Liver (tissue), 9 donors: ENCODE measurements around the gene TRMT1. TPM values are rescaled to one million over a fixed set of nuclear protein-coding genes. Genes with fewer than 3 reads are reported as not detected.
A peak's percentile ranks its signal among the peaks of the same experiment; 100 is the strongest.

Experiments
- DNase-seq: peaks from one replicate; pipeline ENCODE4 v3.0.0-alpha.2; 2017; ENCODE audit warnings: low spot score
- H3K27ac ChIP-seq, 2 donors: one replicate each; pipeline ENCODE4 v1.7.0; 2013; ENCODE audit warnings: inconsistent platforms in 2 of 2, low read length in 2 of 2, control low read depth in 1 of 2, low read depth in 1 of 2, mild to moderate bottlenecking in 1 of 2
- H3K27me3 ChIP-seq, 4 donors: one replicate each; pipeline versions ENCODE4 v1.6.1 to v1.7.0; 2013; ENCODE audit warnings: low read length in 3 of 4, inconsistent platforms in 1 of 4, mild to moderate bottlenecking in 1 of 4, moderate library complexity in 1 of 4; ENCODE audit not compliant: control insufficient read depth in 4 of 4, insufficient read depth in 4 of 4
- H3K36me3 ChIP-seq, 4 donors: one replicate each; pipeline versions ENCODE4 v1.6.1 to v1.7.0; 2013; ENCODE audit warnings: low read length in 3 of 4, mild to moderate bottlenecking in 3 of 4, low read depth in 1 of 4, moderate library complexity in 1 of 4; ENCODE audit not compliant: control insufficient read depth in 4 of 4, insufficient read depth in 3 of 4
- H3K4me1 ChIP-seq, 4 donors: one replicate each; pipeline versions ENCODE4 v1.6.1 to v1.7.0; 2013; ENCODE audit warnings: low read length in 3 of 4, mild to moderate bottlenecking in 3 of 4, moderate library complexity in 1 of 4; ENCODE audit not compliant: control insufficient read depth in 4 of 4, insufficient read depth in 4 of 4
- H3K4me3 ChIP-seq, 3 donors: one replicate each; pipeline versions ENCODE4 v1.6.1 to v1.7.0; 2013; ENCODE audit warnings: low read length in 3 of 3, control low read depth in 1 of 3, low read depth in 1 of 3, mild to moderate bottlenecking in 1 of 3
- H3K9ac ChIP-seq, 2 donors: one replicate each; pipeline ENCODE4 v1.7.0; 2013; ENCODE audit warnings: low read length in 2 of 2, mild to moderate bottlenecking in 2 of 2, moderate library complexity in 2 of 2, control low read depth in 1 of 2, low read depth in 1 of 2
- H3K9me3 ChIP-seq, 4 donors: one replicate each; pipeline versions ENCODE4 v1.6.1 to v1.7.0; 2013; ENCODE audit warnings: low read length in 3 of 4; ENCODE audit not compliant: control insufficient read depth in 4 of 4
- EGR1 ChIP-seq, 2 donors: IDR thresholded peaks; 2 replicates each; pipeline ENCODE4 v1.6.1; 2016 to 2018; ENCODE audit warnings: antibody characterized with exemption in 2 of 2, low read depth in 2 of 2
- FOXA2 ChIP-seq: IDR thresholded peaks from 2 replicates; pipeline ENCODE4 v1.6.1; 2016; ENCODE audit warnings: antibody characterized with exemption
- JUND ChIP-seq, 2 donors: IDR thresholded peaks; 2 replicates each; pipeline ENCODE4 v1.6.1; 2016; ENCODE audit warnings: antibody characterized with exemption in 2 of 2
- NR2F2 ChIP-seq: IDR thresholded peaks from 2 replicates; pipeline ENCODE4 v1.6.1; 2016; ENCODE audit warnings: antibody characterized with exemption
- RAD21 ChIP-seq, 2 donors: IDR thresholded peaks; 2 replicates each; pipeline ENCODE4 v1.6.1; 2016; ENCODE audit warnings: antibody characterized with exemption in 2 of 2, mild to moderate bottlenecking in 2 of 2
- RXRA ChIP-seq, 2 donors: IDR thresholded peaks; 2 replicates each; pipeline ENCODE4 v1.6.1; 2017 to 2018; ENCODE audit warnings: antibody characterized with exemption in 2 of 2, mild to moderate bottlenecking in 1 of 2
- SP1 ChIP-seq: IDR thresholded peaks from 2 replicates; pipeline ENCODE4 v1.6.1; 2018; ENCODE audit warnings: antibody characterized with exemption, mild to moderate bottlenecking
- WGBS: extraction: QIAGEN DNeasy Blood & Tissue Kit; methylation state at CpG from one replicate; pipeline ENCODE4 v1.1.7; 2013; 5-methylcytosine and 5-hydroxymethylcytosine counted together
- polyA plus RNA-seq, 2 donors: library from polyadenylated mRNA; stranded (reverse) in 1 of 2; unstranded in 1 of 2; fragments of 200-250 nt in 1 of 2; fragments of >200 nt in 1 of 2; fragmentation: Nextera tagmentation in 1 of 2; extraction: Ambion mirVana in 1 of 2; gene quantifications; one replicate each; pipeline versions ENCODE4 v1.2.1 to v1.2.3, GENCODE V29; 2013 to 2015
- total RNA-seq, 2 donors: library from RNA; depleted of rRNA; stranded (reverse); fragments of >200 nt; gene quantifications; one replicate each; pipeline ENCODE4 v1.2.3, GENCODE V29; 2014
- TF ChIP-seq, protein P1 (sequence below): IDR thresholded peaks from 2 replicates; pipeline ENCODE4 v1.6.1; 2016; ENCODE audit warnings: antibody characterized with exemption
- TF ChIP-seq, protein P2 (sequence below): IDR thresholded peaks from 2 replicates; pipeline ENCODE4 v1.6.1; 2016; ENCODE audit warnings: antibody characterized with exemption
- TF ChIP-seq, protein P3 (sequence below): IDR thresholded peaks from 2 replicates; pipeline ENCODE4 v1.6.1; 2016; ENCODE audit warnings: antibody characterized with exemption, mild to moderate bottlenecking
- TF ChIP-seq, protein P4 (sequence below): IDR thresholded peaks from 2 replicates; pipeline ENCODE4 v1.6.1; 2016; ENCODE audit warnings: antibody characterized with exemption
- TF ChIP-seq, protein P5 (sequence below): fragments of 150-350 bp; IDR thresholded peaks from 2 replicates; pipeline ENCODE4 v1.5.1; 2017; ENCODE audit warnings: improper control_type of control experiment, low read depth, low read length; ENCODE audit not compliant: missing input control
- donor health status: healthy.
- donor health status: healthy.
- donor health status: healthy.
- donor health status: healthy.
- donor health status: healthy.

TRMT1 gene
- total and polyA plus RNA-seq, 4 donors, result 8.3 to 15.6 (median 11.7) TPM

DNA sequence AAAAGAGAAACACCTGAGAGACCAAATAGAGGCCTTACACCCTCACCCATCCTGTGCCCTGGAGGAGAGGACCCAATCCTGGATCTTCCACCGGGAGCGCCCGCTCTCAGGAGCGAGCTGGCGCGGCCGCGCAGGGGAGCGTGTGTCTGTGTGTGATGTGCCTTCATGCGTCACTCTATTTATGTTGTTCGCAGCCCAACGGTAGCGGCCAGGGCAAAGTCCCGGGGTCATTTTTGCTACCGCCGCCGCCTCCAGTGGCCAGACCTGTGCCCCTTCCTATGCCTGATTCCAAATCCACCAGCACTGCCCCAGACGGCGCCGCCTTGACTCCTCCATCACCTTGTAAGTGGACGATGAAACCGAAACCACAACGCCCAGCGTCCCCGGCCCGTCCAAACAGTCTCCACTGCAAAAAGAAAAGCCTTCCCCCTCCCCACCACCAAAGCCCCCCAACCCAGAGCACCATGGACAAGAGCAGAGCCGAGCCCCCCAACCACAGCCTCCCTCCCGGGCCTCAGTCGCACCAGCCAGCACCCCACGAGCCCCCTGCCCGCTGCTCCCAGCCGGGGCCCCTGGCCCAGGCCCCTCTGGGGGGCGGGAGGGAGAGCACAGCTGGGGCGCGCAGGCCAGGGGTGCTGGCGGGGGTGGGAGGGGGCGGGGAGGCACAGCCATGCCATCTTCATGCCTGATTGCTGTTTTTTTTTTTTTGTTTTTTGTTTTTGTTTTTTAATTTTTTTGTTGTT lies 28.6 kb downstream of the TRMT1 start (continued):
- TF ChIP-seq, protein P1, sequence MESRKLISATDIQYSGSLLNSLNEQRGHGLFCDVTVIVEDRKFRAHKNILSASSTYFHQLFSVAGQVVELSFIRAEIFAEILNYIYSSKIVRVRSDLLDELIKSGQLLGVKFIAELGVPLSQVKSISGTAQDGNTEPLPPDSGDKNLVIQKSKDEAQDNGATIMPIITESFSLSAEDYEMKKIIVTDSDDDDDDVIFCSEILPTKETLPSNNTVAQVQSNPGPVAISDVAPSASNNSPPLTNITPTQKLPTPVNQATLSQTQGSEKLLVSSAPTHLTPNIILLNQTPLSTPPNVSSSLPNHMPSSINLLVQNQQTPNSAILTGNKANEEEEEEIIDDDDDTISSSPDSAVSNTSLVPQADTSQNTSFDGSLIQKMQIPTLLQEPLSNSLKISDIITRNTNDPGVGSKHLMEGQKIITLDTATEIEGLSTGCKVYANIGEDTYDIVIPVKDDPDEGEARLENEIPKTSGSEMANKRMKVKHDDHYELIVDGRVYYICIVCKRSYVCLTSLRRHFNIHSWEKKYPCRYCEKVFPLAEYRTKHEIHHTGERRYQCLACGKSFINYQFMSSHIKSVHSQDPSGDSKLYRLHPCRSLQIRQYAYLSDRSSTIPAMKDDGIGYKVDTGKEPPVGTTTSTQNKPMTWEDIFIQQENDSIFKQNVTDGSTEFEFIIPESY, result no peak
- TF ChIP-seq JUND (IDR thresholded peaks at IDR 0.05), result no peak
- TF ChIP-seq, protein P2, sequence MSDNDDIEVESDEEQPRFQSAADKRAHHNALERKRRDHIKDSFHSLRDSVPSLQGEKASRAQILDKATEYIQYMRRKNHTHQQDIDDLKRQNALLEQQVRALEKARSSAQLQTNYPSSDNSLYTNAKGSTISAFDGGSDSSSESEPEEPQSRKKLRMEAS, result no peak
- peak; percentile 44 to 64 for TF ChIP-seq RXRA (IDR thresholded peaks at IDR 0.05)
- TF ChIP-seq, protein P3, sequence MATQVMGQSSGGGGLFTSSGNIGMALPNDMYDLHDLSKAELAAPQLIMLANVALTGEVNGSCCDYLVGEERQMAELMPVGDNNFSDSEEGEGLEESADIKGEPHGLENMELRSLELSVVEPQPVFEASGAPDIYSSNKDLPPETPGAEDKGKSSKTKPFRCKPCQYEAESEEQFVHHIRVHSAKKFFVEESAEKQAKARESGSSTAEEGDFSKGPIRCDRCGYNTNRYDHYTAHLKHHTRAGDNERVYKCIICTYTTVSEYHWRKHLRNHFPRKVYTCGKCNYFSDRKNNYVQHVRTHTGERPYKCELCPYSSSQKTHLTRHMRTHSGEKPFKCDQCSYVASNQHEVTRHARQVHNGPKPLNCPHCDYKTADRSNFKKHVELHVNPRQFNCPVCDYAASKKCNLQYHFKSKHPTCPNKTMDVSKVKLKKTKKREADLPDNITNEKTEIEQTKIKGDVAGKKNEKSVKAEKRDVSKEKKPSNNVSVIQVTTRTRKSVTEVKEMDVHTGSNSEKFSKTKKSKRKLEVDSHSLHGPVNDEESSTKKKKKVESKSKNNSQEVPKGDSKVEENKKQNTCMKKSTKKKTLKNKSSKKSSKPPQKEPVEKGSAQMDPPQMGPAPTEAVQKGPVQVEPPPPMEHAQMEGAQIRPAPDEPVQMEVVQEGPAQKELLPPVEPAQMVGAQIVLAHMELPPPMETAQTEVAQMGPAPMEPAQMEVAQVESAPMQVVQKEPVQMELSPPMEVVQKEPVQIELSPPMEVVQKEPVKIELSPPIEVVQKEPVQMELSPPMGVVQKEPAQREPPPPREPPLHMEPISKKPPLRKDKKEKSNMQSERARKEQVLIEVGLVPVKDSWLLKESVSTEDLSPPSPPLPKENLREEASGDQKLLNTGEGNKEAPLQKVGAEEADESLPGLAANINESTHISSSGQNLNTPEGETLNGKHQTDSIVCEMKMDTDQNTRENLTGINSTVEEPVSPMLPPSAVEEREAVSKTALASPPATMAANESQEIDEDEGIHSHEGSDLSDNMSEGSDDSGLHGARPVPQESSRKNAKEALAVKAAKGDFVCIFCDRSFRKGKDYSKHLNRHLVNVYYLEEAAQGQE, result peak; percentile 66
- TF ChIP-seq EGR1 (IDR thresholded peaks at IDR 0.05; ENCODE audit: low read depth in 2 of 2), result no peak
- no peak for TF ChIP-seq FOXA2

DNA sequence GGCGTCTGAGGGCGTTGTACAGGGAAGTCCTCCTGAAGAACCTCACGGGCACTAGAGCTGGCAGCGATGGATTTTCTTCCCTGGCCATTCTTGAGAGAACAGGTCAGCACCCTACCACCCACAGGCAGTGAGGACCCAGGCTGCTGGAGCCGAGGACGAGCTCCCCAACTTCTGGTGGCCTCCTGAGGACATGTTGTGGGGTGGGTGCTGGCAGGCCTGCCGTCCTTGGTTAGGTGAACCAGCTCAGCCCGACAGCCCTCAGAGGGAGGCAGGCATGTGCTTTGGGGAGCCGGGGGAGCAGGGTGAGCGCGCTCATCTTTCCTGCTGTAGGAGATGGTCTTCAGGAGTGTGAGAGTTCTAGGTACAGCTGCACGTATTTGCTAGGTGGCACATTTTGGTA lies 29.2 kb downstream of the TRMT1 start:
- H3K4me1 ChIP-seq, result peaks cover 3 to 45% (median 25%) of the 10 kb centered on the region in 4 donors
- H3K9ac ChIP-seq, result no peak overlapping the region
- H3K9me3 ChIP-seq, result no peaks in the 10 kb centered on the region
- no peak overlapping the region for H3K4me3 ChIP-seq
- no peaks in the 10 kb centered on the region for H3K27me3 ChIP-seq
- 94% methylated on average over 12 of the region's 12 CpGs for WGBS
- DNase-seq, result no peak
- no peak for TF ChIP-seq RAD21 (IDR thresholded peaks at IDR 0.05)
- no peak for TF ChIP-seq RXRA (IDR thresholded peaks at IDR 0.05)
- no peak for TF ChIP-seq SP1
- peak overlapping the region; percentile 35 to 43 for H3K27ac ChIP-seq
- H3K36me3 ChIP-seq, result no peaks in the 10 kb centered on the region

DNA sequence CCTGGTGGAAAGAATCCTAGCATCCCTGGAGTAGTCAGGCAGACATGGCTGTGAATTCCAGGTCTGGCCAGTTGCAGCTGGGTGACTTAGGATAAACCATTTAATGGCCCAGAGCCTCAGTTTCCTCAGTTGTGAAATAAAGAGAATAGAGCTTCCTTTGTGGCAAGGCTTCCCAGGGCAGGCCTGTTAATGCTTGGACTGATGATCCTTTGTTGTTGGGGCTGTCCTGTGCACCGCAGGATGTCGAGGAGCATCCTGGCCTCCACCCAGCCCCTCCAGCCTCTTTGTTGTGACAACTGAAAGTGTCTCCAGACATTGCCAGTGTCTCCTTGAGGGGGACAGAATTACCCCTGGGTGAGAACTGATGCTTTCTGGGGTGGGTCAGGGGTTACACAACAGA lies 30.2 kb downstream of the TRMT1 start:
- no peaks in the 10 kb centered on the region for H3K36me3 ChIP-seq

More for the DNA sequence above, 30.2 kb downstream of the TRMT1 start:
- no peak for DNase-seq
- peaks cover 2 to 45% (median 27%) of the 10 kb centered on the region in 4 donors for H3K4me1 ChIP-seq
- no peaks in the 10 kb centered on the region for H3K9me3 ChIP-seq
- TF ChIP-seq NR2F2 (no peak), RXRA (IDR thresholded peaks at IDR 0.05) (no peak)
- TF ChIP-seq, protein P4, sequence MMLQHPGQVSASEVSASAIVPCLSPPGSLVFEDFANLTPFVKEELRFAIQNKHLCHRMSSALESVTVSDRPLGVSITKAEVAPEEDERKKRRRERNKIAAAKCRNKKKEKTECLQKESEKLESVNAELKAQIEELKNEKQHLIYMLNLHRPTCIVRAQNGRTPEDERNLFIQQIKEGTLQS, result no peak
- TF ChIP-seq, protein P5, sequence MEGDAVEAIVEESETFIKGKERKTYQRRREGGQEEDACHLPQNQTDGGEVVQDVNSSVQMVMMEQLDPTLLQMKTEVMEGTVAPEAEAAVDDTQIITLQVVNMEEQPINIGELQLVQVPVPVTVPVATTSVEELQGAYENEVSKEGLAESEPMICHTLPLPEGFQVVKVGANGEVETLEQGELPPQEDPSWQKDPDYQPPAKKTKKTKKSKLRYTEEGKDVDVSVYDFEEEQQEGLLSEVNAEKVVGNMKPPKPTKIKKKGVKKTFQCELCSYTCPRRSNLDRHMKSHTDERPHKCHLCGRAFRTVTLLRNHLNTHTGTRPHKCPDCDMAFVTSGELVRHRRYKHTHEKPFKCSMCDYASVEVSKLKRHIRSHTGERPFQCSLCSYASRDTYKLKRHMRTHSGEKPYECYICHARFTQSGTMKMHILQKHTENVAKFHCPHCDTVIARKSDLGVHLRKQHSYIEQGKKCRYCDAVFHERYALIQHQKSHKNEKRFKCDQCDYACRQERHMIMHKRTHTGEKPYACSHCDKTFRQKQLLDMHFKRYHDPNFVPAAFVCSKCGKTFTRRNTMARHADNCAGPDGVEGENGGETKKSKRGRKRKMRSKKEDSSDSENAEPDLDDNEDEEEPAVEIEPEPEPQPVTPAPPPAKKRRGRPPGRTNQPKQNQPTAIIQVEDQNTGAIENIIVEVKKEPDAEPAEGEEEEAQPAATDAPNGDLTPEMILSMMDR, result no peak
- 90% methylated on average over 2 of the region's 2 CpGs for WGBS
- H3K27me3 ChIP-seq, result no peaks in the 10 kb centered on the region
- no peak overlapping the region for H3K27ac ChIP-seq
- no peak overlapping the region for H3K9ac ChIP-seq
- H3K4me3 ChIP-seq, result no peak overlapping the region
